HepG2 (cell line): ENCODE results near the gene CYP19A1. TPM values are rescaled to one million over a fixed set of nuclear protein-coding genes. Genes with fewer than 3 reads are reported as not detected.

ENCODE experiments used
- ATAC-seq: fragments of 200-7000 bp; cut with Tn5 transposase; 3 replicates; pipeline ENCODE4 v1.9.1; 2020; ENCODE audit warnings: mild to moderate bottlenecking, moderate library complexity
- BruUV-seq: library from RNA; stranded (reverse); fragments of 400-500 nt; replicated peaks from 2 replicates; lab custom pipeline; 2021; lab: Mats Ljungman, UMichigan
- CTCF ChIA-PET: fragments of 300-600 bp; formaldehyde crosslinking; extraction: SDS; loops from one replicate; lab custom pipeline; 2021; ENCODE audit warnings: low total read pairs, inconsistent platforms, low intra/inter-chr PET ratio; lab: Yijun Ruan, JAX
- POLR2A ChIA-PET: fragments of 350-600 bp; sonication (Branson Sonifier 250); formaldehyde crosslinking; loops from one replicate; lab custom pipeline; 2020; ENCODE audit warnings: antibody characterized with exemption, inconsistent platforms; lab: Yijun Ruan, JAX
- DNase-seq: peaks from one replicate; pipeline ENCODE4 v3.0.0-alpha.2; 2015; ENCODE audit warnings: low spot score
- FAIRE-seq: peaks from 3 replicates; lab custom pipeline; 2011; peaks lifted over from hg19 to GRCh38; lab: Jason Lieb, UNC
- H2AFZ ChIP-seq: one replicate; pipeline ENCODE4 v1.6.1; 2011; ENCODE audit warnings: low read length, inconsistent platforms
- H3K27ac ChIP-seq: fragments of 300-600 bp; 3 replicates; pipeline ENCODE4 v1.8.0; 2011; ENCODE audit warnings: mixed run types, mild to moderate bottlenecking, mixed read lengths, low read length, inconsistent platforms; ENCODE audit not compliant: insufficient read depth; ENCODE audit errors: extremely low read length
- H3K27me3 ChIP-seq, 2 experiments: fragments of 200-600 bp in 1 of 2; 2 replicates in 1 of 2; 3 replicates in 1 of 2; pipeline versions ENCODE4 v1.6.0 to v1.8.0; 2011; ENCODE audit warnings: low read length in 2 of 2, mild to moderate bottlenecking in 2 of 2, moderate library complexity in 2 of 2, inconsistent platforms in 1 of 2; ENCODE audit not compliant: insufficient read depth in 2 of 2, control insufficient read depth in 1 of 2
- H3K36me3 ChIP-seq, 2 experiments: fragments of 200-600 bp in 1 of 2; replicated peaks in 1 of 2; 2 replicates in 1 of 2; 3 replicates in 1 of 2; pipeline versions ENCODE4 v1.5.1 to v1.8.0; 2011; ENCODE audit warnings: low read length in 2 of 2, inconsistent platforms in 1 of 2; ENCODE audit not compliant: insufficient read depth in 2 of 2, control insufficient read depth in 1 of 2
- H3K4me1 ChIP-seq: 2 replicates; pipeline ENCODE4 v1.5.1; 2012; ENCODE audit warnings: low read length, inconsistent platforms; ENCODE audit not compliant: insufficient read depth
- H3K4me2 ChIP-seq: 2 replicates; pipeline ENCODE4 v1.6.0; 2011; ENCODE audit warnings: low read depth, low read length, inconsistent platforms
- H3K4me3 ChIP-seq, 3 experiments: fragments of 200-600 bp in 1 of 3; sonication (generic), shearing (Covaris generic) in 1 of 3; replicated peaks in 1 of 3; 2 replicates each; pipeline ENCODE4 v1.5.1; 2011 to 2016; ENCODE audit warnings: low read length in 3 of 3, inconsistent platforms in 2 of 3, low read depth in 2 of 3, mild to moderate bottlenecking in 2 of 3, control low read depth in 1 of 3, mixed read lengths in 1 of 3; ENCODE audit not compliant: insufficient read depth in 1 of 3
- H3K79me2 ChIP-seq: one replicate; pipeline ENCODE4 v1.6.1; 2011; ENCODE audit warnings: low read length, inconsistent platforms; ENCODE audit not compliant: insufficient read depth
- H3K9ac ChIP-seq: 2 replicates; pipeline ENCODE4 v1.6.0; 2011; ENCODE audit warnings: mild to moderate bottlenecking, low read depth, low read length, inconsistent platforms; ENCODE audit not compliant: insufficient read depth
- H3K9me3 ChIP-seq: 2 replicates; pipeline ENCODE4 v1.5.1; 2012; ENCODE audit warnings: mild to moderate bottlenecking, low read length
- H4K20me1 ChIP-seq: 2 replicates; pipeline ENCODE4 v1.6.0; 2011; ENCODE audit warnings: inconsistent platforms, mild to moderate bottlenecking, low read length, moderate library complexity; ENCODE audit not compliant: insufficient read depth
- CTCF ChIP-seq: sonication (generic); formaldehyde crosslinking; IDR thresholded peaks from 2 replicates; pipeline ENCODE4 v1.5.0; 2020; ENCODE audit warnings: mild to moderate bottlenecking, missing genetic modification reagents, moderate library complexity
- GTF3A ChIP-seq: sonication (generic); formaldehyde crosslinking; conservative IDR thresholded peaks from 2 replicates; pipeline ENCODE4 v1.4.0; 2020; ENCODE audit warnings: mild to moderate bottlenecking, missing genetic modification reagents
- HNRNPUL1 ChIP-seq: fragments of 200-400 bp; formaldehyde crosslinking; IDR thresholded peaks from 2 replicates; pipeline ENCODE4 v1.6.1; 2017; ENCODE audit warnings: low read depth, mild to moderate bottlenecking, low read length, moderate library complexity
- MEIS1 ChIP-seq: sonication (generic); formaldehyde crosslinking; IDR thresholded peaks from 2 replicates; pipeline ENCODE4 v1.9.0; 2021; ENCODE audit warnings: mild to moderate bottlenecking, missing genetic modification reagents, moderate library complexity, borderline replicate concordance
- POLR2G ChIP-seq: fragments of 200-400 bp; formaldehyde crosslinking; IDR thresholded peaks from 2 replicates; pipeline ENCODE4 v1.6.1; 2018; ENCODE audit warnings: mild to moderate bottlenecking, low read depth, low read length, moderate library complexity
- RAD21 ChIP-seq: fragments of 450-650 bp; formaldehyde crosslinking; IDR thresholded peaks from 2 replicates; pipeline ENCODE4 v1.5.0; 2020; ENCODE audit warnings: mild to moderate bottlenecking
- RBFOX2 ChIP-seq: fragments of 200-400 bp; formaldehyde crosslinking; IDR thresholded peaks from 2 replicates; pipeline ENCODE4 v1.6.1; 2017; ENCODE audit warnings: low read depth, mild to moderate bottlenecking, low read length
- SATB2 ChIP-seq: sonication (generic); formaldehyde crosslinking; IDR thresholded peaks from 2 replicates; pipeline ENCODE4 v1.5.0; 2020; ENCODE audit warnings: missing genetic modification reagents
- SIX4 ChIP-seq: sonication (generic); formaldehyde crosslinking; IDR thresholded peaks from 2 replicates; pipeline ENCODE4 v1.4.0; 2020; ENCODE audit warnings: missing genetic modification reagents
- SMC3 ChIP-seq: IDR thresholded peaks from 2 replicates; pipeline ENCODE4 v1.6.1; 2011; ENCODE audit warnings: low read length, improper control_type of control experiment
- STAG1 ChIP-seq: sonication (generic); formaldehyde crosslinking; IDR thresholded peaks from 2 replicates; pipeline ENCODE4 v1.4.0; 2020; ENCODE audit warnings: missing genetic modification reagents
- WGBS: methylation state at CpG from one replicate; pipeline ENCODE4 v1.1.6; 2017; ENCODE audit warnings: low lambda C conversion rate; 5-methylcytosine and 5-hydroxymethylcytosine counted together
- in situ Hi-C: cut with HindIII; loops from 2 replicates; pipeline ENCODE4 v1.10.0; 2017; ENCODE audit warnings: low pct_unique_long_range_greater_than_20kb; ENCODE audit not compliant: extremely low pct_ligation_motif_present
- intact Hi-C: fragments of 100-400 bp; cut with micrococcal nuclease; formaldehyde crosslinking; loops from one replicate; pipeline ENCODE4 v1.10.0; 2022; ENCODE audit not compliant: unreplicated experiment
- polyA plus RNA-seq, 8 experiments: library from polyadenylated mRNA; depleted of rRNA in 3 of 8; stranded (reverse) in 7 of 8; unstranded in 1 of 8; fragments of >200 nt; fragmentation: Illumina TruSeq in 4 of 8; extraction: Trizol in 4 of 8; gene quantifications; 2 replicates each; pipeline versions ENCODE4 v1.2.1 to v1.2.3, GENCODE V29; 2011 to 2016; ENCODE audit warnings: low read depth in 4 of 8, missing spikeins in 1 of 8, mixed read lengths in 1 of 8; ENCODE audit not compliant: insufficient read depth in 1 of 8
- total RNA-seq, 5 experiments: library from RNA; depleted of rRNA; stranded (reverse); fragments of >200 nt; fragmentation: Illumina TruSeq; extraction: Trizol; gene quantifications; 2 replicates each; pipeline ENCODE4 v1.2.3, GENCODE V29; 2016; ENCODE audit warnings: low read depth in 1 of 5
- TF ChIP-seq, protein P1 (sequence below): sonication (generic); formaldehyde crosslinking; IDR thresholded peaks from 2 replicates; pipeline ENCODE4 v1.4.0; 2020; ENCODE audit warnings: missing genetic modification reagents

The CYP19A1 gene
- total and polyA plus RNA-seq, 2 of the 13 experiments (the other 11 are each of a cell fraction or from before 2014, with no cell fraction given), result 10.9 to 23.0 TPM

GRCh38 chr15:51163843-51164242 is 174.6 kb downstream of the CYP19A1 start (continued):
- TF ChIP-seq SATB2 (CRISPR knock-in tag), result no peak
- no peak for TF ChIP-seq RBFOX2

DNA sequence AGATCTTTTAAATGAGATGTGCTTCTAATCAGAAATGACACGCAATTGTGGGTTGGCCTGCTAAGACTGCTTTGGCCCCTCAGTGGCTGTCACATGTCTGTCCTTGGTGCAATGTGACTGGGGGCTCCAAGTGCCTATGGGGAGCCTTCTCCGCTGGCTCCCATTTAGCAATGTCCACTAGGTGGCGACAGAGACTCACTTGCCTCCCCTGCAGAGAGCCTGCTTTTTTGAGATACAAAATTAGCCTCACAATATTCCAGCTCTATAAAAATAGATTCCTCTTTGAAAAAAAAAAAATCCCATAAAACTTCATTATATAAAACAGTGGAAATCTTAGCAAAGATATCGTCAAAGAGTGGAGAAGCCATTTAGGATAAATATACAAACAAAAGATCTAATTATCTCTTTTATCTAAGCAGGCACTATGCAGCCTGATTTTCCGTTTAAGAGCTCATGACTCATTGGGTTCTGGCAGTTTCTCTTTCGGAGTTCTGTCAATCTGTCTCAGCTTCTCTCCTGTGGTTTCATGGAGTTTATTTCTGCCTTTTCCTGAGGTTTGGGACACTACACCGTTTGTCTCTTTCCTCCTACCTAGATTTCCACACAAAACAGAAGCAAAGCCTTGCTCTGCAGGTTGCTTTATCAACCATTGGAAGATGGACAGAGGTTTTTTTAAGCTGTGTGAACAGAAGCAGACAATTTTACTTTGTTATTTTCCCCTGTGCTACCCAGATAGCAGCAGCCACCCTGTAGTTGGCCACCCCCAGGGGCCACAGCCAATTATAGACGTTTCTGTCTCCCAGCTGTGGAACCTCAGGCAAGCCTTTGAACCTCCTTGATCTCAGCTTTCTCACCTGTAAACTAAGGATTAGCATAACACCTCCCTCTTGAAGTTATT is 175.3 kb downstream of the CYP19A1 start:
- DNase-seq, result peak; percentile 45
- Histone ChIP-seq H3K4me1 (no peaks in the 10 kb centered on the region), H3K27me3 (no peaks in the 10 kb centered on the region), H3K9ac (no peak overlapping the region), H3K4me3 (no peak overlapping the region), H4K20me1 (peaks cover 3% of the 10 kb centered on the region; the same call in 1 of the 2 replicates), H3K27ac (no peak overlapping the region), H3K4me2 (no peak overlapping the region), H3K9me3 (no peaks in the 10 kb centered on the region), H3K36me3 (no peaks in the 10 kb centered on the region), H3K79me2 (no peaks in the 10 kb centered on the region), H2AFZ (no peak overlapping the region)
- ATAC-seq, result peak; percentile 96
- WGBS, result 27% methylated on average over 8 of the region's 8 CpGs
- in situ Hi-C loops, result loop anchor here (5.0 kb wide), 1 partner anchor 239 kb away; no protein-coding TSS in a partner anchor
- CTCF ChIA-PET, result interaction anchor here (1.5 to 2.9 kb wide), 4 partner anchors 30 to 240 kb away, joined by 4 to 41 read pairs (median 12); no protein-coding TSS in a partner anchor
- peak; percentile 23 for FAIRE-seq
- POLR2A ChIA-PET, result no interaction called here
- no TSS peak for BruUV-seq
- intact Hi-C loops, result loop anchor here (1.0 to 10.0 kb wide), 4 partner anchors 29 to 239 kb away; no protein-coding TSS in a partner anchor
- TF ChIP-seq SMC3 (peak; percentile 87), RAD21 (CRISPR knock-in tag) (peak; percentile 69; the same call in 1 of the 2 replicates), SIX4 (no peak), CTCF (peak; percentile 84), POLR2G (no peak), MEIS1 (CRISPR knock-in tag) (no peak), STAG1 (CRISPR knock-in tag) (peak; percentile 88), GTF3A (no peak), HNRNPUL1 (no peak)
- TF ChIP-seq, protein P1, sequence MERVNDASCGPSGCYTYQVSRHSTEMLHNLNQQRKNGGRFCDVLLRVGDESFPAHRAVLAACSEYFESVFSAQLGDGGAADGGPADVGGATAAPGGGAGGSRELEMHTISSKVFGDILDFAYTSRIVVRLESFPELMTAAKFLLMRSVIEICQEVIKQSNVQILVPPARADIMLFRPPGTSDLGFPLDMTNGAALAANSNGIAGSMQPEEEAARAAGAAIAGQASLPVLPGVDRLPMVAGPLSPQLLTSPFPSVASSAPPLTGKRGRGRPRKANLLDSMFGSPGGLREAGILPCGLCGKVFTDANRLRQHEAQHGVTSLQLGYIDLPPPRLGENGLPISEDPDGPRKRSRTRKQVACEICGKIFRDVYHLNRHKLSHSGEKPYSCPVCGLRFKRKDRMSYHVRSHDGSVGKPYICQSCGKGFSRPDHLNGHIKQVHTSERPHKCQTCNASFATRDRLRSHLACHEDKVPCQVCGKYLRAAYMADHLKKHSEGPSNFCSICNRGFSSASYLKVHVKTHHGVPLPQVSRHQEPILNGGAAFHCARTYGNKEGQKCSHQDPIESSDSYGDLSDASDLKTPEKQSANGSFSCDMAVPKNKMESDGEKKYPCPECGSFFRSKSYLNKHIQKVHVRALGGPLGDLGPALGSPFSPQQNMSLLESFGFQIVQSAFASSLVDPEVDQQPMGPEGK (CRISPR knock-in tag), result peak; percentile 60
